Liver (tissue), 9 donors: Measurements from ENCODE around the gene GAPVD1. TPM values are rescaled to one million over a fixed set of nuclear protein-coding genes. Genes with fewer than 3 reads are reported as not detected.
"Not testable (repeated sequence)": the region's sequence is repeated elsewhere in the genome, so short reads cannot be mapped to it uniquely, and the experiment has no call there.

Source experiments
- DNase-seq: peaks from one replicate; pipeline ENCODE4 v3.0.0-alpha.2; 2017; ENCODE audit warnings: low spot score
- H3K27ac ChIP-seq, 2 donors: one replicate each; pipeline ENCODE4 v1.7.0; 2013; ENCODE audit warnings: inconsistent platforms in 2 of 2, low read length in 2 of 2, control low read depth in 1 of 2, low read depth in 1 of 2, mild to moderate bottlenecking in 1 of 2
- H3K27me3 ChIP-seq, 4 donors: one replicate each; pipeline versions ENCODE4 v1.6.1 to v1.7.0; 2013; ENCODE audit warnings: low read length in 3 of 4, inconsistent platforms in 1 of 4, mild to moderate bottlenecking in 1 of 4, moderate library complexity in 1 of 4; ENCODE audit not compliant: control insufficient read depth in 4 of 4, insufficient read depth in 4 of 4
- H3K36me3 ChIP-seq, 4 donors: one replicate each; pipeline versions ENCODE4 v1.6.1 to v1.7.0; 2013; ENCODE audit warnings: low read length in 3 of 4, mild to moderate bottlenecking in 3 of 4, low read depth in 1 of 4, moderate library complexity in 1 of 4; ENCODE audit not compliant: control insufficient read depth in 4 of 4, insufficient read depth in 3 of 4
- H3K4me1 ChIP-seq, 4 donors: one replicate each; pipeline versions ENCODE4 v1.6.1 to v1.7.0; 2013; ENCODE audit warnings: low read length in 3 of 4, mild to moderate bottlenecking in 3 of 4, moderate library complexity in 1 of 4; ENCODE audit not compliant: control insufficient read depth in 4 of 4, insufficient read depth in 4 of 4
- H3K4me3 ChIP-seq, 3 donors: one replicate each; pipeline versions ENCODE4 v1.6.1 to v1.7.0; 2013; ENCODE audit warnings: low read length in 3 of 3, control low read depth in 1 of 3, low read depth in 1 of 3, mild to moderate bottlenecking in 1 of 3
- H3K9ac ChIP-seq, 2 donors: one replicate each; pipeline ENCODE4 v1.7.0; 2013; ENCODE audit warnings: low read length in 2 of 2, mild to moderate bottlenecking in 2 of 2, moderate library complexity in 2 of 2, control low read depth in 1 of 2, low read depth in 1 of 2
- H3K9me3 ChIP-seq, 4 donors: one replicate each; pipeline versions ENCODE4 v1.6.1 to v1.7.0; 2013; ENCODE audit warnings: low read length in 3 of 4; ENCODE audit not compliant: control insufficient read depth in 4 of 4
- ATF3 ChIP-seq: IDR thresholded peaks from 2 replicates; pipeline ENCODE4 v1.6.1; 2016; ENCODE audit warnings: antibody characterized with exemption
- EGR1 ChIP-seq, 2 donors: IDR thresholded peaks; 2 replicates each; pipeline ENCODE4 v1.6.1; 2016 to 2018; ENCODE audit warnings: antibody characterized with exemption in 2 of 2, low read depth in 2 of 2
- FOXA1 ChIP-seq: IDR thresholded peaks from 2 replicates; pipeline ENCODE4 v1.6.1; 2016; ENCODE audit warnings: antibody characterized with exemption
- FOXA2 ChIP-seq: IDR thresholded peaks from 2 replicates; pipeline ENCODE4 v1.6.1; 2016; ENCODE audit warnings: antibody characterized with exemption
- GABPA ChIP-seq, 2 donors: IDR thresholded peaks in 1 of 2; conservative IDR thresholded peaks in 1 of 2; 2 replicates each; pipeline ENCODE4 v1.6.1; 2016; ENCODE audit warnings: antibody characterized with exemption in 2 of 2, mild to moderate bottlenecking in 1 of 2, moderate library complexity in 1 of 2
- HNF4A ChIP-seq, 2 donors: conservative IDR thresholded peaks; 2 replicates each; pipeline ENCODE4 v1.6.1; 2016; ENCODE audit warnings: antibody characterized with exemption in 2 of 2, mild to moderate bottlenecking in 2 of 2
- HNF4G ChIP-seq: IDR thresholded peaks from 2 replicates; pipeline ENCODE4 v1.6.1; 2016; ENCODE audit warnings: antibody characterized with exemption
- JUND ChIP-seq, 2 donors: IDR thresholded peaks; 2 replicates each; pipeline ENCODE4 v1.6.1; 2016; ENCODE audit warnings: antibody characterized with exemption in 2 of 2
- NR2F2 ChIP-seq: IDR thresholded peaks from 2 replicates; pipeline ENCODE4 v1.6.1; 2016; ENCODE audit warnings: antibody characterized with exemption
- RXRA ChIP-seq, 2 donors: IDR thresholded peaks; 2 replicates each; pipeline ENCODE4 v1.6.1; 2017 to 2018; ENCODE audit warnings: antibody characterized with exemption in 2 of 2, mild to moderate bottlenecking in 1 of 2
- SP1 ChIP-seq: IDR thresholded peaks from 2 replicates; pipeline ENCODE4 v1.6.1; 2018; ENCODE audit warnings: antibody characterized with exemption, mild to moderate bottlenecking
- YY1 ChIP-seq: IDR thresholded peaks from 2 replicates; pipeline ENCODE4 v1.6.1; 2016; ENCODE audit warnings: antibody characterized with exemption, mild to moderate bottlenecking
- WGBS: extraction: QIAGEN DNeasy Blood & Tissue Kit; methylation state at CpG from one replicate; pipeline ENCODE4 v1.1.7; 2013; 5-methylcytosine and 5-hydroxymethylcytosine counted together
- polyA plus RNA-seq, 2 donors: library from polyadenylated mRNA; stranded (reverse) in 1 of 2; unstranded in 1 of 2; fragments of 200-250 nt in 1 of 2; fragments of >200 nt in 1 of 2; fragmentation: Nextera tagmentation in 1 of 2; extraction: Ambion mirVana in 1 of 2; gene quantifications; one replicate each; pipeline versions ENCODE4 v1.2.1 to v1.2.3, GENCODE V29; 2013 to 2015
- total RNA-seq, 2 donors: library from RNA; depleted of rRNA; stranded (reverse); fragments of >200 nt; gene quantifications; one replicate each; pipeline ENCODE4 v1.2.3, GENCODE V29; 2014
- TF ChIP-seq, protein P1 (sequence below): IDR thresholded peaks from 2 replicates; pipeline ENCODE4 v1.6.1; 2016; ENCODE audit warnings: antibody characterized with exemption
- TF ChIP-seq, protein P2 (sequence below): IDR thresholded peaks from 2 replicates; pipeline ENCODE4 v1.6.1; 2016; ENCODE audit warnings: antibody characterized with exemption, mild to moderate bottlenecking
- TF ChIP-seq, protein P3 (sequence below): IDR thresholded peaks from 2 replicates; pipeline ENCODE4 v1.6.1; 2016; ENCODE audit warnings: antibody characterized with exemption
- TF ChIP-seq, protein P4 (sequence below): fragments of 150-350 bp; IDR thresholded peaks from 2 replicates; pipeline ENCODE4 v1.5.1; 2017; ENCODE audit warnings: improper control_type of control experiment, low read depth, low read length; ENCODE audit not compliant: missing input control
- donor health status: healthy.
- donor health status: healthy.
- donor health status: healthy.
- donor health status: healthy.
- donor health status: healthy.

The GAPVD1 gene
- total and polyA plus RNA-seq, 4 donors: 5.5 to 89.7 (median 28.6) TPM

- Histone ChIP-seq H3K9me3 (no peaks in the 10 kb centered on the region), H3K9ac (no peak overlapping the region), H3K36me3 (peaks cover 11 to 38% (median 28%) of the 10 kb centered on the region in 4 donors), H3K4me1 (no peaks in the 10 kb centered on the region), H3K27ac (no peak overlapping the region), H3K27me3 (no peaks in the 10 kb centered on the region), H3K4me3 (no peak overlapping the region)
- no peak for DNase-seq
- WGBS: 97% methylated on average over 2 of the region's 2 CpGs
- TF ChIP-seq, protein P1, sequence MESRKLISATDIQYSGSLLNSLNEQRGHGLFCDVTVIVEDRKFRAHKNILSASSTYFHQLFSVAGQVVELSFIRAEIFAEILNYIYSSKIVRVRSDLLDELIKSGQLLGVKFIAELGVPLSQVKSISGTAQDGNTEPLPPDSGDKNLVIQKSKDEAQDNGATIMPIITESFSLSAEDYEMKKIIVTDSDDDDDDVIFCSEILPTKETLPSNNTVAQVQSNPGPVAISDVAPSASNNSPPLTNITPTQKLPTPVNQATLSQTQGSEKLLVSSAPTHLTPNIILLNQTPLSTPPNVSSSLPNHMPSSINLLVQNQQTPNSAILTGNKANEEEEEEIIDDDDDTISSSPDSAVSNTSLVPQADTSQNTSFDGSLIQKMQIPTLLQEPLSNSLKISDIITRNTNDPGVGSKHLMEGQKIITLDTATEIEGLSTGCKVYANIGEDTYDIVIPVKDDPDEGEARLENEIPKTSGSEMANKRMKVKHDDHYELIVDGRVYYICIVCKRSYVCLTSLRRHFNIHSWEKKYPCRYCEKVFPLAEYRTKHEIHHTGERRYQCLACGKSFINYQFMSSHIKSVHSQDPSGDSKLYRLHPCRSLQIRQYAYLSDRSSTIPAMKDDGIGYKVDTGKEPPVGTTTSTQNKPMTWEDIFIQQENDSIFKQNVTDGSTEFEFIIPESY: no peak
- TF ChIP-seq FOXA2 (no peak), HNF4A (conservative IDR thresholded peaks at IDR 0.05) (no peak), RXRA (IDR thresholded peaks at IDR 0.05) (no peak), JUND (IDR thresholded peaks at IDR 0.05) (no peak), SP1 (no peak), FOXA1 (no peak), NR2F2 (no peak), ATF3 (no peak), EGR1 (IDR thresholded peaks at IDR 0.05; ENCODE audit: low read depth in 2 of 2) (no peak), HNF4G (no peak)
- TF ChIP-seq, protein P2, sequence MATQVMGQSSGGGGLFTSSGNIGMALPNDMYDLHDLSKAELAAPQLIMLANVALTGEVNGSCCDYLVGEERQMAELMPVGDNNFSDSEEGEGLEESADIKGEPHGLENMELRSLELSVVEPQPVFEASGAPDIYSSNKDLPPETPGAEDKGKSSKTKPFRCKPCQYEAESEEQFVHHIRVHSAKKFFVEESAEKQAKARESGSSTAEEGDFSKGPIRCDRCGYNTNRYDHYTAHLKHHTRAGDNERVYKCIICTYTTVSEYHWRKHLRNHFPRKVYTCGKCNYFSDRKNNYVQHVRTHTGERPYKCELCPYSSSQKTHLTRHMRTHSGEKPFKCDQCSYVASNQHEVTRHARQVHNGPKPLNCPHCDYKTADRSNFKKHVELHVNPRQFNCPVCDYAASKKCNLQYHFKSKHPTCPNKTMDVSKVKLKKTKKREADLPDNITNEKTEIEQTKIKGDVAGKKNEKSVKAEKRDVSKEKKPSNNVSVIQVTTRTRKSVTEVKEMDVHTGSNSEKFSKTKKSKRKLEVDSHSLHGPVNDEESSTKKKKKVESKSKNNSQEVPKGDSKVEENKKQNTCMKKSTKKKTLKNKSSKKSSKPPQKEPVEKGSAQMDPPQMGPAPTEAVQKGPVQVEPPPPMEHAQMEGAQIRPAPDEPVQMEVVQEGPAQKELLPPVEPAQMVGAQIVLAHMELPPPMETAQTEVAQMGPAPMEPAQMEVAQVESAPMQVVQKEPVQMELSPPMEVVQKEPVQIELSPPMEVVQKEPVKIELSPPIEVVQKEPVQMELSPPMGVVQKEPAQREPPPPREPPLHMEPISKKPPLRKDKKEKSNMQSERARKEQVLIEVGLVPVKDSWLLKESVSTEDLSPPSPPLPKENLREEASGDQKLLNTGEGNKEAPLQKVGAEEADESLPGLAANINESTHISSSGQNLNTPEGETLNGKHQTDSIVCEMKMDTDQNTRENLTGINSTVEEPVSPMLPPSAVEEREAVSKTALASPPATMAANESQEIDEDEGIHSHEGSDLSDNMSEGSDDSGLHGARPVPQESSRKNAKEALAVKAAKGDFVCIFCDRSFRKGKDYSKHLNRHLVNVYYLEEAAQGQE: no peak
- TF ChIP-seq, protein P3, sequence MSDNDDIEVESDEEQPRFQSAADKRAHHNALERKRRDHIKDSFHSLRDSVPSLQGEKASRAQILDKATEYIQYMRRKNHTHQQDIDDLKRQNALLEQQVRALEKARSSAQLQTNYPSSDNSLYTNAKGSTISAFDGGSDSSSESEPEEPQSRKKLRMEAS: no peak
- TF ChIP-seq, protein P4, sequence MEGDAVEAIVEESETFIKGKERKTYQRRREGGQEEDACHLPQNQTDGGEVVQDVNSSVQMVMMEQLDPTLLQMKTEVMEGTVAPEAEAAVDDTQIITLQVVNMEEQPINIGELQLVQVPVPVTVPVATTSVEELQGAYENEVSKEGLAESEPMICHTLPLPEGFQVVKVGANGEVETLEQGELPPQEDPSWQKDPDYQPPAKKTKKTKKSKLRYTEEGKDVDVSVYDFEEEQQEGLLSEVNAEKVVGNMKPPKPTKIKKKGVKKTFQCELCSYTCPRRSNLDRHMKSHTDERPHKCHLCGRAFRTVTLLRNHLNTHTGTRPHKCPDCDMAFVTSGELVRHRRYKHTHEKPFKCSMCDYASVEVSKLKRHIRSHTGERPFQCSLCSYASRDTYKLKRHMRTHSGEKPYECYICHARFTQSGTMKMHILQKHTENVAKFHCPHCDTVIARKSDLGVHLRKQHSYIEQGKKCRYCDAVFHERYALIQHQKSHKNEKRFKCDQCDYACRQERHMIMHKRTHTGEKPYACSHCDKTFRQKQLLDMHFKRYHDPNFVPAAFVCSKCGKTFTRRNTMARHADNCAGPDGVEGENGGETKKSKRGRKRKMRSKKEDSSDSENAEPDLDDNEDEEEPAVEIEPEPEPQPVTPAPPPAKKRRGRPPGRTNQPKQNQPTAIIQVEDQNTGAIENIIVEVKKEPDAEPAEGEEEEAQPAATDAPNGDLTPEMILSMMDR: no peak
These were observed 42.6 kb downstream of the GAPVD1 start for GRCh38 chr9:125304273-125304672.

GRCh38 chr9:125312411-125312810, 50.8 kb downstream of the GAPVD1 start:
- H3K4me3 ChIP-seq: no peak overlapping the region
- no peaks in the 10 kb centered on the region for H3K9me3 ChIP-seq
- no peak for DNase-seq
- WGBS: 98% methylated on average over 2 of the region's 2 CpGs
- peaks cover 12 to 40% (median 31%) of the 10 kb centered on the region in 4 donors for H3K36me3 ChIP-seq
- no peaks in the 10 kb centered on the region for H3K4me1 ChIP-seq
- H3K27me3 ChIP-seq: no peaks in the 10 kb centered on the region
- TF ChIP-seq SP1 (no peak), EGR1 (IDR thresholded peaks at IDR 0.05; ENCODE audit: low read depth in 2 of 2) (no peak), NR2F2 (no peak), ATF3 (no peak), JUND (IDR thresholded peaks at IDR 0.05) (no peak), GABPA (IDR thresholded peaks at IDR 0.05 in 1 of 2, conservative IDR thresholded peaks at IDR 0.05 in 1 of 2) (no peak), YY1 (no peak)
- TF ChIP-seq, protein P3: no peak
- TF ChIP-seq, protein P2: no peak
- H3K9ac ChIP-seq: no peak overlapping the region
- no peak overlapping the region for H3K27ac ChIP-seq

- not testable (repeated sequence) for H3K4me1 ChIP-seq, H3K9me3 ChIP-seq, H3K9ac ChIP-seq, DNase-seq, H3K4me3 ChIP-seq, H3K27ac ChIP-seq, H3K27me3 ChIP-seq
- peaks cover 10 to 33% (median 27%) of the 10 kb centered on the region in 4 donors for H3K36me3 ChIP-seq
- 83% methylated on average over 3 of the region's 3 CpGs for WGBS
These were observed 54.7 kb downstream of the GAPVD1 start for GRCh38 chr9:125316359-125316758.
